Upper lobe of left lung (tissue), 4 donors: ENCODE results near the gene NUP210L.
"Not testable (repeated sequence)": the region's sequence is repeated elsewhere in the genome, so short reads cannot be mapped to it uniquely, and the experiment has no call there.

ENCODE experiments used
- CTCF ChIP-seq, 6 experiments: fragments of 450-650 bp in 4 of 6; fragments of 200-600 bp in 2 of 6; sonication (generic) in 2 of 6; IDR thresholded peaks; one replicate each; pipeline ENCODE4 v1.5.1; 2016 to 2019; ENCODE audit warnings: antibody characterized with exemption in 6 of 6
- EP300 ChIP-seq, 4 donors: sonication (generic); formaldehyde crosslinking; IDR thresholded peaks; one replicate each; pipeline ENCODE4 v1.5.1; 2017; ENCODE audit warnings: antibody characterized with exemption in 4 of 4, control low read depth in 2 of 4
- POLR2AphosphoS5 ChIP-seq, 2 donors: sonication (generic); formaldehyde crosslinking; IDR thresholded peaks; one replicate each; pipeline ENCODE4 v1.5.1; 2017; ENCODE audit warnings: antibody characterized with exemption in 2 of 2

- TF ChIP-seq POLR2AphosphoS5, CTCF, EP300 (IDR thresholded peaks at IDR 0.05): not testable (repeated sequence)
Observed at GRCh38 chr1:154100141-154100540, 54.7 kb downstream of the NUP210L start.
